Spleen (tissue), 11 donors: ENCODE results near the gene ACHE. TPM values are rescaled to one million over a fixed set of nuclear protein-coding genes. Genes with fewer than 3 reads are reported as not detected.
A peak's percentile ranks its signal among the peaks of the same experiment; 100 is the strongest.

Experiments used
- DNase-seq: peaks from one replicate; pipeline ENCODE4 v3.0.0-alpha.2; 2020
- H3K27ac ChIP-seq, 8 donors: fragments of 200-600 bp; sonication (generic) in 7 of 8; 1 replicate in 4 of 8; 2 replicates in 4 of 8; pipeline versions ENCODE4 v1.5.0 to v1.8.0; 2016 to 2021; ENCODE audit warnings: inconsistent platforms in 4 of 8, mild to moderate bottlenecking in 4 of 8, moderate library complexity in 1 of 8
- H3K27me3 ChIP-seq, 7 donors: fragments of 200-600 bp; sonication (generic) in 6 of 7; replicated peaks in 1 of 7; 1 replicate in 4 of 7; 2 replicates in 3 of 7; pipeline versions ENCODE4 v1.5.0 to v1.8.0; 2016 to 2021; ENCODE audit warnings: inconsistent platforms in 3 of 7, mild to moderate bottlenecking in 1 of 7
- H3K36me3 ChIP-seq, 6 donors: fragments of 200-600 bp; sonication (generic) in 5 of 6; 1 replicate in 4 of 6; 2 replicates in 2 of 6; pipeline versions ENCODE4 v1.5.0 to v1.8.0; 2016 to 2021; ENCODE audit warnings: inconsistent platforms in 2 of 6
- H3K4me1 ChIP-seq, 6 donors: fragments of 200-600 bp; sonication (generic) in 5 of 6; 1 replicate in 3 of 6; 2 replicates in 3 of 6; pipeline versions ENCODE4 v1.5.0 to v1.8.0; 2016 to 2021; ENCODE audit warnings: inconsistent platforms in 3 of 6
- H3K4me3 ChIP-seq, 8 donors: fragments of 200-600 bp; sonication (generic) in 7 of 8; 1 replicate in 4 of 8; 2 replicates in 4 of 8; pipeline versions ENCODE4 v1.5.0 to v1.8.0; 2016 to 2021; ENCODE audit warnings: inconsistent platforms in 4 of 8, mild to moderate bottlenecking in 4 of 8, moderate library complexity in 2 of 8
- H3K9me3 ChIP-seq, 8 donors: fragments of 200-600 bp; sonication (generic) in 7 of 8; 1 replicate in 4 of 8; 2 replicates in 4 of 8; pipeline versions ENCODE4 v1.5.0 to v1.8.0; 2016 to 2021; ENCODE audit warnings: inconsistent platforms in 4 of 8
- POLR2A ChIP-seq, 3 donors: fragments of 450-650 bp; IDR thresholded peaks; one replicate each; pipeline ENCODE4 v1.5.1; 2017; ENCODE audit warnings: antibody characterized with exemption in 3 of 3, mild to moderate bottlenecking in 1 of 3
- POLR2AphosphoS5 ChIP-seq, 3 donors: sonication (generic); formaldehyde crosslinking; IDR thresholded peaks; one replicate each; pipeline ENCODE4 v1.5.1; 2017; ENCODE audit warnings: antibody characterized with exemption in 3 of 3
- WGBS, 5 donors: extraction: QIAGEN DNeasy Blood & Tissue Kit in 3 of 5; methylation state at CpG; one replicate each; pipeline versions ENCODE4 v1.1.5 to v1.1.7; 2013 to 2018; 5-methylcytosine and 5-hydroxymethylcytosine counted together
- intact Hi-C: fragments of 100-400 bp; cut with DNase I; formaldehyde crosslinking; loops from one replicate; pipeline ENCODE4 v1.15.0; 2023; ENCODE audit warnings: low total_unique reads
- polyA plus RNA-seq, 3 donors: library from polyadenylated mRNA; stranded (reverse); fragments of 200-250 nt; gene quantifications; one replicate each; pipeline ENCODE4 v1.2.1, GENCODE V29; 2013
- total RNA-seq, 7 donors: library from RNA; depleted of rRNA in 3 of 7; stranded (reverse); fragments of >200 nt in 3 of 7; fragmentation: NEBNext Ultra II Directional in 4 of 7; extraction: Animal tissue kit (Norgen Biotek cat#: 25700) in 4 of 7; gene quantifications; one replicate each; pipeline versions ENCODE4 v1.1.0 to v1.2.1, GENCODE V29; 2016 to 2021
- TF ChIP-seq, protein P1 (sequence below), 11 experiments: fragments of 200-600 bp in 7 of 11; fragments of 450-650 bp in 4 of 11; sonication (generic) in 4 of 11; IDR thresholded peaks in 8 of 11; conservative IDR thresholded peaks in 3 of 11; 1 replicate in 7 of 11; 2 replicates in 4 of 11; pipeline versions ENCODE4 v1.4.0 to v1.8.0; 2016 to 2021; ENCODE audit warnings: antibody characterized with exemption in 11 of 11, inconsistent platforms in 4 of 11, mild to moderate bottlenecking in 1 of 11
- donor health status: healthy with polysubstance abuse.
- donor health status: DM: no; HTN: no; CAD: no; lungs with moderate emphysema.
- donor health status: DM: no; HTN: no; CAD: no.
- donor health status: Bipolar disorder and iron deficiency.
- donor health status: healthy.
- donor health status: DM: no; HTN: no; CAD: no.
- donor health status: DM: yes; HTN: yes; CAD: no.

ACHE gene
- total and polyA plus RNA-seq, 10 donors: 2.0 to 10.8 (median 3.8) TPM

DNA sequence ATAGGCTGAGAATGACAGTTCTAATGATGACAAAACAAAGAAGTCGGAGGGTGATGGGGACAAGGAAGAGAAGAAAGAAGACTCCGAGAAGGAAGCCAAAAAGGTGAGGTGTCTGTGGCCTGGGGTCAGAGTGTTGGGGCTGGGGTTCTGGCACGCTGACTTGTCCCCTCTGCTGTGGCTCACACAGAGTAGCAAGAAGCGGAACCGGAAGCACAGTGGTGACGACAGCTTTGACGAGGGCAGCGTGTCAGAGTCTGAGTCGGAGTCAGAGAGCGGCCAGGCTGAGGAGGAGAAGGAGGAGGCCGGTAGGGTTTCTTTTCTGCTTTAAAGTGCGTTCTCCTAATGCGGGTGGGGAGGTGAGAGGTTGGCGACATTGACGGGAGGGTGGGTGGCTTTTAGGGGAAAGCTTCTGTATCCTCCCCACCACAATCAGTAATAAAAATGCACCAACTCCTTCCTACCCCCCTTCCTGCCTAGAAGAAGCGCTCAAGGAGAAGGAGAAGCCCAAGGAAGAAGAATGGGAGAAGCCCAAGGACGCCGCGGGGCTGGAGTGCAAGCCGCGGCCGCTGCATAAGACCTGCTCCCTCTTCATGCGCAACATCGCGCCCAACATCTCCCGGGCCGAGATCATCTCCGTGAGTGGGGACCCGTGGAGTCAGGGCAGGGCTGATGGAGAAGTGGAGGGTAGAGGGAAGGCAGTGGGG, 10.8 kb downstream of the ACHE start:
- peak overlapping the region in 4 of 8 donors; percentile 29 to 58 (median 52) for H3K27ac ChIP-seq
- no peaks in the 10 kb centered on the region for H3K27me3 ChIP-seq
- no peaks in the 10 kb centered on the region for H3K9me3 ChIP-seq
- peaks cover 8 to 89% (median 75%) of the 10 kb centered on the region in 6 donors for H3K36me3 ChIP-seq
- intact Hi-C loops: no loop called here
- peaks cover 22 to 68% (median 42%) of the 10 kb centered on the region in 6 donors for H3K4me1 ChIP-seq
- 87 to 95% (median 90%) methylated on average over 29 of the region's 29 CpGs for WGBS, 5 donors
- TF ChIP-seq, protein P1, sequence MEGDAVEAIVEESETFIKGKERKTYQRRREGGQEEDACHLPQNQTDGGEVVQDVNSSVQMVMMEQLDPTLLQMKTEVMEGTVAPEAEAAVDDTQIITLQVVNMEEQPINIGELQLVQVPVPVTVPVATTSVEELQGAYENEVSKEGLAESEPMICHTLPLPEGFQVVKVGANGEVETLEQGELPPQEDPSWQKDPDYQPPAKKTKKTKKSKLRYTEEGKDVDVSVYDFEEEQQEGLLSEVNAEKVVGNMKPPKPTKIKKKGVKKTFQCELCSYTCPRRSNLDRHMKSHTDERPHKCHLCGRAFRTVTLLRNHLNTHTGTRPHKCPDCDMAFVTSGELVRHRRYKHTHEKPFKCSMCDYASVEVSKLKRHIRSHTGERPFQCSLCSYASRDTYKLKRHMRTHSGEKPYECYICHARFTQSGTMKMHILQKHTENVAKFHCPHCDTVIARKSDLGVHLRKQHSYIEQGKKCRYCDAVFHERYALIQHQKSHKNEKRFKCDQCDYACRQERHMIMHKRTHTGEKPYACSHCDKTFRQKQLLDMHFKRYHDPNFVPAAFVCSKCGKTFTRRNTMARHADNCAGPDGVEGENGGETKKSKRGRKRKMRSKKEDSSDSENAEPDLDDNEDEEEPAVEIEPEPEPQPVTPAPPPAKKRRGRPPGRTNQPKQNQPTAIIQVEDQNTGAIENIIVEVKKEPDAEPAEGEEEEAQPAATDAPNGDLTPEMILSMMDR (IDR thresholded peaks at IDR 0.05 in 8 of 11, conservative IDR thresholded peaks at IDR 0.05 in 3 of 11): no peak
- peak in 2 of 3 donors; percentile 34 to 58 for TF ChIP-seq POLR2AphosphoS5 (IDR thresholded peaks at IDR 0.05)
- no peak overlapping the region for H3K4me3 ChIP-seq
- DNase-seq: no peak

DNA sequence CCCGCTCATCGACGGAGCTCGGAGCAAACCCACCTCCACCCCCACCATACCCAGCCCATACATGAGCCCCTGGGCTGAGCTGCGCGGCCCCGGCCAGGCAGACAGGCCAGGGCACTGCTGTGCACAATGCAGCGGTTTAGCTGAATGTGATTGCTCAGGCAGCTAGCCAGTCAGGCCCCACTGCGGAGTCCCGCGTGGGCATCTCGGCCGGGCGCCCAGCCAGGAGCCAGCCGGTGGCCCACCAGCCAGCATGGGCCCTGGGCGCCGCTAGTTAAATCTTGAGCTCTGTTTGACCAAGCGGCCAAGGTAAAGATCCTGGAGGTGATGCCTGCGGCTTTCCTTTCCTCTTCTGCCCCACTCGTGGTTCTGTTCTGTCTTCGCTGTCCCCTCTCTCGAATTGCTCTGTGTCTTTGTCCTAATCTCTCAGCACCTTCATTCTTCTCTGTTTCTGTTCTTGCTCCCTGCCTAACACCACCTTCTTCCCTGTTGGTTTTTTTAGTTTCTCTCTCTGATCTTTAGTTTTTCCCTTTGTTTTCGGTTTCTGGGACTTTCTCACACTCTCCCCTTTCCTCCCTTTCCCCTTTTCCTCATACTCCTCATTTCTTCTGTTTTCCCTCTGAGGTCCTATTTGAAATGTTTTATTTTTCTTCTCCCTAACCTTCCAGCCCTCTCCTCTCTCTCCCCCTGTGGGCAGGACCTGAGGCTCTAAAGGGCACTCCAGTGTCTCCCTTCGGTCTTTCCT, 12.7 kb downstream of the ACHE start:
- H3K4me1 ChIP-seq: peaks cover 17 to 70% (median 45%) of the 10 kb centered on the region in 6 donors
- no peak for DNase-seq
- no peaks in the 10 kb centered on the region for H3K27me3 ChIP-seq
- intact Hi-C loops: no loop called here
- H3K36me3 ChIP-seq: peaks cover 8 to 100% (median 77%) of the 10 kb centered on the region in 6 donors
- H3K9me3 ChIP-seq: no peaks in the 10 kb centered on the region
- H3K27ac ChIP-seq: no peak overlapping the region
- peak in 1 of 3 donors; percentile 33 for TF ChIP-seq POLR2AphosphoS5 (IDR thresholded peaks at IDR 0.05)
- TF ChIP-seq POLR2A (IDR thresholded peaks at IDR 0.05): no peak
- no peak overlapping the region for H3K4me3 ChIP-seq
- WGBS, 5 donors: 94 to 97% (median 96%) methylated on average over 24 of the region's 24 CpGs

DNA sequence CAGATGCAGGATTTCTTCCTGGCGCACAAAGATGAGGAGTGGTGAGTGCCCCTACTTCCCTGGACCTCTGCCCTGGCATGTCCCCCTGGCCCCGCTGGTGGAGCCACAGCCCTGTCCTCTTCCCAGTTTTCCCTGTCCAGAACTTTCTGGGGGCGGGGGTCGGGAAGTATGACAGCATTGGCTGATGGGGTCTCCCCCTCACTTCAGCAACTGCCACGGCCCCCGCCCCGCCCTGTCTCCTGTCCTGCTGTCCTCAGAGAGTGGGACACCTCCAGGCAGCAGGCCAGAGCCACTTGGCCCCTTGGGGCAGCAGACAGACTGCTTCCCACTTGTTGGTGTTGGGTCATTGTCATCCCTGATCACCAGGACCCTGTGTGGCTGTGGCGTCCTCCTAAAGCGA, 13.5 kb downstream of the ACHE start:
- Histone ChIP-seq H3K36me3 (peaks cover 8 to 100% (median 73%) of the 10 kb centered on the region in 6 donors), H3K4me3 (no peak overlapping the region), H3K4me1 (peaks cover 12 to 70% (median 45%) of the 10 kb centered on the region in 6 donors), H3K9me3 (no peaks in the 10 kb centered on the region), H3K27ac (no peak overlapping the region), H3K27me3 (no peaks in the 10 kb centered on the region)
- no peak for TF ChIP-seq POLR2AphosphoS5 (IDR thresholded peaks at IDR 0.05)
- no peak for TF ChIP-seq POLR2A (IDR thresholded peaks at IDR 0.05)
- TF ChIP-seq, protein P1 (IDR thresholded peaks at IDR 0.05 in 8 of 11, conservative IDR thresholded peaks at IDR 0.05 in 3 of 11): no peak
- no peak for DNase-seq
- 96% methylated on average over 9 of the region's 9 CpGs for WGBS, 5 donors
- intact Hi-C loops: no loop called here

DNA sequence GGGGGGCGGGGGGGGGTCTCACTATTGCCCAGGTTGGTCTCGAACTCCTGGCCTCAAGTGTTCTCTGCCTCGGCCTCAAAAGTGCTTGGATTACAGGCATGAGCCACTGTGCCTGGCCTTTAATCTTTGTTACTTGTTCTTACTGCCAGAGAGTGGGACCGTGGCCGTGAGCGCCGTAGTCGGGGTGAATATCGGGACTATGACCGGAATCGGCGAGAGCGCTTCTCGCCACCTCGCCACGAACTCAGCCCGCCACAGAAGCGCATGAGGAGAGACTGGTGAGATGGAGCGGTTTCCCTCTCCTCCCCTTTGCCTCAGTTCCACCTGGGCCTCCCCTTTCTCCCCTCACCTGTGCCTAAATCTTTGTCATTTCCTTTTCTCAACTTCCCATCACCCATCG, 14.6 kb downstream of the ACHE start:
- no peak overlapping the region for H3K4me3 ChIP-seq
- TF ChIP-seq POLR2A (IDR thresholded peaks at IDR 0.05) (no peak), POLR2AphosphoS5 (IDR thresholded peaks at IDR 0.05) (peak in 1 of 3 donors; percentile 20)
- TF ChIP-seq, protein P1 (IDR thresholded peaks at IDR 0.05 in 8 of 11, conservative IDR thresholded peaks at IDR 0.05 in 3 of 11): no peak
- 93 to 98% (median 95%) methylated on average over 20 of the region's 20 CpGs for WGBS, 5 donors
- peaks cover 14 to 70% (median 46%) of the 10 kb centered on the region in 6 donors for H3K4me1 ChIP-seq
- no peak for DNase-seq
- H3K36me3 ChIP-seq: peaks cover 8 to 100% (median 62%) of the 10 kb centered on the region in 6 donors
- no peaks in the 10 kb centered on the region for H3K9me3 ChIP-seq
- intact Hi-C loops: no loop called here
- no peak overlapping the region for H3K27ac ChIP-seq
- no peaks in the 10 kb centered on the region for H3K27me3 ChIP-seq
